ENCODE results near the gene TSPAN4.

Gene TSPAN4

GRCh38 chr11:875769-876301, 33.2 kb downstream of the TSPAN4 start:
- peaks cover 21% of the 10 kb centered on the region for H3K36me3 Mint-ChIP-seq
- ATAC-seq (ENCODE audit: low read depth), result no peak
- no peak overlapping the region for H3K4me3 Mint-ChIP-seq
- no peaks in the 10 kb centered on the region for H3K9me3 Mint-ChIP-seq
- H3K27me3 Mint-ChIP-seq, result no peaks in the 10 kb centered on the region
- no peak overlapping the region for H3K27ac Mint-ChIP-seq
- DNase-seq (ENCODE audit: low spot score in 2 of 2), result no peak
- no peaks in the 10 kb centered on the region for H3K4me1 Mint-ChIP-seq

- no peaks in the 10 kb centered on the region for H3K4me1 Mint-ChIP-seq
- H3K9me3 Mint-ChIP-seq, result no peaks in the 10 kb centered on the region
- no peak overlapping the region for H3K27ac Mint-ChIP-seq
- ATAC-seq (ENCODE audit: low read depth) (no peak), DNase-seq (ENCODE audit: low spot score in 2 of 2) (no peak)
- no peaks in the 10 kb centered on the region for H3K27me3 Mint-ChIP-seq
- H3K4me3 Mint-ChIP-seq, result no peak overlapping the region
- peaks cover 22% of the 10 kb centered on the region for H3K36me3 Mint-ChIP-seq
Observed at GRCh38 chr11:876545-876944, 33.9 kb downstream of the TSPAN4 start.

- H3K27ac Mint-ChIP-seq, result no peak overlapping the region
- peak; percentile 47 for ATAC-seq (ENCODE audit: low read depth)
- no peak overlapping the region for H3K4me3 Mint-ChIP-seq
- H3K4me1 Mint-ChIP-seq, result no peaks in the 10 kb centered on the region
- H3K27me3 Mint-ChIP-seq, result no peaks in the 10 kb centered on the region
- DNase-seq (ENCODE audit: low spot score in 2 of 2), result no peak
- H3K9me3 Mint-ChIP-seq, result no peaks in the 10 kb centered on the region
- H3K36me3 Mint-ChIP-seq, result peaks cover 28% of the 10 kb centered on the region
Observed at GRCh38 chr11:877565-877964, 34.9 kb downstream of the TSPAN4 start.

GRCh38 chr11:880447-880846, 37.8 kb downstream of the TSPAN4 start:
- H3K36me3 Mint-ChIP-seq, result peaks cover 22% of the 10 kb centered on the region
- H3K4me3 Mint-ChIP-seq, result no peak overlapping the region
- no peaks in the 10 kb centered on the region for H3K9me3 Mint-ChIP-seq
- H3K4me1 Mint-ChIP-seq, result no peaks in the 10 kb centered on the region
- no peak for ATAC-seq (ENCODE audit: low read depth)
- H3K27ac Mint-ChIP-seq, result no peak overlapping the region
- no peaks in the 10 kb centered on the region for H3K27me3 Mint-ChIP-seq
- DNase-seq (ENCODE audit: low spot score in 2 of 2), result no peak

- peak overlapping the region; percentile 10 for H3K27ac Mint-ChIP-seq
- H3K4me1 Mint-ChIP-seq, result no peaks in the 10 kb centered on the region
- H3K9me3 Mint-ChIP-seq, result no peaks in the 10 kb centered on the region
- H3K4me3 Mint-ChIP-seq, result no peak overlapping the region
- no peaks in the 10 kb centered on the region for H3K27me3 Mint-ChIP-seq
- ATAC-seq (ENCODE audit: low read depth) (no peak), DNase-seq (ENCODE audit: low spot score in 2 of 2) (no peak)
- H3K36me3 Mint-ChIP-seq, result peaks cover 21% of the 10 kb centered on the region
Observed at GRCh38 chr11:882596-882995, 39.9 kb downstream of the TSPAN4 start.

GRCh38 chr11:883527-883926, 40.9 kb downstream of the TSPAN4 start:
- Mint-ChIP-seq H3K9me3 (no peaks in the 10 kb centered on the region), H3K4me3 (no peak overlapping the region), H3K4me1 (no peaks in the 10 kb centered on the region), H3K36me3 (peaks cover 18% of the 10 kb centered on the region), H3K27ac (no peak overlapping the region), H3K27me3 (no peaks in the 10 kb centered on the region)
- ATAC-seq (ENCODE audit: low read depth) (no peak), DNase-seq (ENCODE audit: low spot score in 2 of 2) (no peak)

GRCh38 chr11:884578-885070, 42.0 kb downstream of the TSPAN4 start:
- Mint-ChIP-seq H3K4me3 (no peak overlapping the region), H3K27me3 (no peaks in the 10 kb centered on the region), H3K9me3 (no peaks in the 10 kb centered on the region), H3K27ac (no peak overlapping the region), H3K36me3 (peaks cover 19% of the 10 kb centered on the region), H3K4me1 (peaks cover 3% of the 10 kb centered on the region)
- DNase-seq (ENCODE audit: low spot score in 2 of 2) (no peak), ATAC-seq (ENCODE audit: low read depth) (no peak)

- H3K27ac Mint-ChIP-seq, result no peak overlapping the region
- H3K36me3 Mint-ChIP-seq, result peaks cover 16% of the 10 kb centered on the region
- H3K4me1 Mint-ChIP-seq, result peaks cover 3% of the 10 kb centered on the region
- ATAC-seq (ENCODE audit: low read depth) (no peak), DNase-seq (ENCODE audit: low spot score in 2 of 2) (no peak)
- no peaks in the 10 kb centered on the region for H3K9me3 Mint-ChIP-seq
- no peaks in the 10 kb centered on the region for H3K27me3 Mint-ChIP-seq
- H3K4me3 Mint-ChIP-seq, result no peak overlapping the region
Observed at GRCh38 chr11:886568-886967, 43.9 kb downstream of the TSPAN4 start.

- Mint-ChIP-seq H3K27me3 (no peaks in the 10 kb centered on the region), H3K27ac (no peak overlapping the region), H3K4me1 (peaks cover 3% of the 10 kb centered on the region), H3K9me3 (no peaks in the 10 kb centered on the region), H3K4me3 (no peak overlapping the region), H3K36me3 (peaks cover 11% of the 10 kb centered on the region)
- ATAC-seq (ENCODE audit: low read depth) (no peak), DNase-seq (ENCODE audit: low spot score in 2 of 2) (no peak)
Observed at GRCh38 chr11:887589-887988, 44.9 kb downstream of the TSPAN4 start.

GRCh38 chr11:888310-889212, 45.9 kb downstream of the TSPAN4 start:
- no peak for DNase-seq (ENCODE audit: low spot score in 2 of 2)
- peaks cover 10% of the 10 kb centered on the region for H3K36me3 Mint-ChIP-seq
- no peaks in the 10 kb centered on the region for H3K9me3 Mint-ChIP-seq
- no peak for ATAC-seq (ENCODE audit: low read depth)
- peaks cover 3% of the 10 kb centered on the region for H3K4me1 Mint-ChIP-seq
- no peak overlapping the region for H3K4me3 Mint-ChIP-seq
- no peaks in the 10 kb centered on the region for H3K27me3 Mint-ChIP-seq
- no peak overlapping the region for H3K27ac Mint-ChIP-seq

GRCh38 chr11:889257-889656, 46.6 kb downstream of the TSPAN4 start:
- H3K4me1 Mint-ChIP-seq, result peaks cover 3% of the 10 kb centered on the region
- DNase-seq (ENCODE audit: low spot score in 2 of 2) (no peak), ATAC-seq (ENCODE audit: low read depth) (no peak)
- H3K27me3 Mint-ChIP-seq, result no peaks in the 10 kb centered on the region
- no peak overlapping the region for H3K4me3 Mint-ChIP-seq
- no peak overlapping the region for H3K27ac Mint-ChIP-seq
- no peaks in the 10 kb centered on the region for H3K9me3 Mint-ChIP-seq
- H3K36me3 Mint-ChIP-seq, result peaks cover 10% of the 10 kb centered on the region

GRCh38 chr11:889687-890475, 47.2 kb downstream of the TSPAN4 start:
- Mint-ChIP-seq H3K4me1 (peaks cover 3% of the 10 kb centered on the region), H3K9me3 (no peaks in the 10 kb centered on the region), H3K4me3 (no peak overlapping the region), H3K36me3 (peaks cover 10% of the 10 kb centered on the region), H3K27me3 (no peaks in the 10 kb centered on the region), H3K27ac (no peak overlapping the region)
- ATAC-seq (ENCODE audit: low read depth) (no peak), DNase-seq (ENCODE audit: low spot score in 2 of 2) (no peak)

- no peak for ATAC-seq (ENCODE audit: low read depth)
- Mint-ChIP-seq H3K4me1 (peaks cover 3% of the 10 kb centered on the region), H3K36me3 (peaks cover 10% of the 10 kb centered on the region), H3K27ac (no peak overlapping the region), H3K9me3 (no peaks in the 10 kb centered on the region), H3K27me3 (no peaks in the 10 kb centered on the region), H3K4me3 (no peak overlapping the region)
- DNase-seq (ENCODE audit: low spot score in 2 of 2), result no peak
Observed at GRCh38 chr11:890794-891540, 48.3 kb downstream of the TSPAN4 start.
